Gastroesophageal sphincter (tissue), 3 donors: ENCODE data around the gene PRKAR2B.

ENCODE experiments used
- EP300 ChIP-seq: sonication (generic); formaldehyde crosslinking; IDR thresholded peaks from one replicate; pipeline ENCODE4 v1.6.1; 2017; ENCODE audit warnings: antibody characterized with exemption, mild to moderate bottlenecking
- POLR2A ChIP-seq, 2 donors: fragments of 450-650 bp; IDR thresholded peaks; one replicate each; pipeline ENCODE4 v1.6.1; 2017; ENCODE audit warnings: antibody characterized with exemption in 2 of 2, mild to moderate bottlenecking in 2 of 2, moderate library complexity in 1 of 2
- POLR2AphosphoS5 ChIP-seq: sonication (generic); formaldehyde crosslinking; IDR thresholded peaks from one replicate; pipeline ENCODE4 v1.6.1; 2017; ENCODE audit warnings: antibody characterized with exemption
- TF ChIP-seq, protein P1 (sequence below), 4 experiments: fragments of 200-600 bp in 2 of 4; fragments of 450-650 bp in 2 of 4; sonication (generic) in 1 of 4; IDR thresholded peaks; one replicate each; pipeline ENCODE4 v1.5.1; 2017 to 2019; ENCODE audit warnings: antibody characterized with exemption in 4 of 4, mild to moderate bottlenecking in 2 of 4, moderate library complexity in 2 of 4

- TF ChIP-seq, protein P1, sequence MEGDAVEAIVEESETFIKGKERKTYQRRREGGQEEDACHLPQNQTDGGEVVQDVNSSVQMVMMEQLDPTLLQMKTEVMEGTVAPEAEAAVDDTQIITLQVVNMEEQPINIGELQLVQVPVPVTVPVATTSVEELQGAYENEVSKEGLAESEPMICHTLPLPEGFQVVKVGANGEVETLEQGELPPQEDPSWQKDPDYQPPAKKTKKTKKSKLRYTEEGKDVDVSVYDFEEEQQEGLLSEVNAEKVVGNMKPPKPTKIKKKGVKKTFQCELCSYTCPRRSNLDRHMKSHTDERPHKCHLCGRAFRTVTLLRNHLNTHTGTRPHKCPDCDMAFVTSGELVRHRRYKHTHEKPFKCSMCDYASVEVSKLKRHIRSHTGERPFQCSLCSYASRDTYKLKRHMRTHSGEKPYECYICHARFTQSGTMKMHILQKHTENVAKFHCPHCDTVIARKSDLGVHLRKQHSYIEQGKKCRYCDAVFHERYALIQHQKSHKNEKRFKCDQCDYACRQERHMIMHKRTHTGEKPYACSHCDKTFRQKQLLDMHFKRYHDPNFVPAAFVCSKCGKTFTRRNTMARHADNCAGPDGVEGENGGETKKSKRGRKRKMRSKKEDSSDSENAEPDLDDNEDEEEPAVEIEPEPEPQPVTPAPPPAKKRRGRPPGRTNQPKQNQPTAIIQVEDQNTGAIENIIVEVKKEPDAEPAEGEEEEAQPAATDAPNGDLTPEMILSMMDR (IDR thresholded peaks at IDR 0.05): no peak
- no peak for TF ChIP-seq POLR2A (IDR thresholded peaks at IDR 0.05)
- TF ChIP-seq POLR2AphosphoS5: no peak
- no peak for TF ChIP-seq EP300
Measured at GRCh38 chr7:107085180-107085579, 40.7 kb downstream of the PRKAR2B start.
